ENCODE results near the gene PTCH2. TPM values are rescaled to one million over a fixed set of nuclear protein-coding genes. Genes with fewer than 3 reads are reported as not detected.

Gene PTCH2
- total and polyA plus RNA-seq, 2 donors (not counting 1 experiment from before 2014, with no cell fraction given), result 1.3 to 1.7 TPM

- no peak overlapping the region for H3K4me3 ChIP-seq (ENCODE audit: control extremely low read depth in 1 of 5, extremely low read depth in 1 of 5, insufficient read depth in 1 of 5, low read depth in 2 of 5, low read length in 4 of 5)
- peaks cover 0 to 27% of the 10 kb centered on the region in 2 experiments for H3K36me3 ChIP-seq (replicated peaks in 1 of 2; ENCODE audit: control extremely low read depth in 1 of 2, control insufficient read depth in 1 of 2, extremely low read depth in 1 of 2, insufficient read depth in 2 of 2, low read length in 1 of 2)
- Mint-ChIP-seq H3K9me3 (ENCODE audit: insufficient read depth) (peaks cover 2% of the 10 kb centered on the region), H3K4me1 (no peaks in the 10 kb centered on the region), H3K27ac (no peak overlapping the region), H3K4me3 (no peak overlapping the region), H3K27me3 (no peaks in the 10 kb centered on the region)
- H3K9me3 ChIP-seq (ENCODE audit: control extremely low read depth in 1 of 3, control insufficient read depth in 2 of 3, insufficient read depth in 1 of 3, low read length in 2 of 3), result peaks cover 0 to 22% (median 0%) of the 10 kb centered on the region in 3 donors
- no peak for DNase-seq
- intact Hi-C loops (cut with micrococcal nuclease), result no loop called here
- 97% methylated on average over 3 of the region's 7 CpGs for WGBS (ENCODE audit: insufficient coverage)
- H3K27me3 ChIP-seq (replicated peaks in 1 of 4; ENCODE audit: control extremely low read depth in 1 of 4, control insufficient read depth in 3 of 4, insufficient read depth in 4 of 4, low read length in 3 of 4), result no peaks in the 10 kb centered on the region
- ATAC-seq (ENCODE audit: low read depth), result no peak
- no peak overlapping the region for H3K9ac ChIP-seq (ENCODE audit: low read length)
- TF ChIP-seq CTCF (IDR thresholded peaks at IDR 0.05) (no peak), EZH2 (IDR thresholded peaks at IDR 0.05; ENCODE audit: borderline replicate concordance, insufficient read depth, low read depth, low read length, poor library complexity, severe bottlenecking) (no peak)
- no peaks in the 10 kb centered on the region for H3K4me1 ChIP-seq (ENCODE audit: control insufficient read depth in 2 of 2, insufficient read depth in 2 of 2, low read length in 2 of 2)
- H3K4me2 ChIP-seq (replicated peaks; ENCODE audit: low read depth, low read length, poor library complexity, severe bottlenecking), result no peak overlapping the region
- no peak overlapping the region for H2AFZ ChIP-seq (ENCODE audit: insufficient read depth, low read depth, low read length, poor library complexity, severe bottlenecking)
- H4K20me1 ChIP-seq (ENCODE audit: control insufficient read depth, insufficient read depth, low read length, poor library complexity, severe bottlenecking), result no peaks in the 10 kb centered on the region
- CTCF ChIA-PET, result interaction anchor here (0.5 kb wide), 1 partner anchor 853 kb away, joined by 3 read pairs; no protein-coding TSS in a partner anchor
- H3K79me2 ChIP-seq (ENCODE audit: control insufficient read depth, insufficient read depth, low read length), result no peaks in the 10 kb centered on the region
- POLR2A ChIA-PET, result no interaction called here
- no peak overlapping the region for H3K27ac ChIP-seq (ENCODE audit: low read length in 2 of 2)
Observed at GRCh38 chr1:44881011-44881632, 38.1 kb upstream of the PTCH2 start.

GRCh38 chr1:44874155-44874554, 31.1 kb upstream of the PTCH2 start:
- Histone ChIP-seq H3K27me3 (replicated peaks in 1 of 4; ENCODE audit: control extremely low read depth in 1 of 4, control insufficient read depth in 3 of 4, insufficient read depth in 4 of 4, low read length in 3 of 4) (no peaks in the 10 kb centered on the region), H3K9me3 (ENCODE audit: control extremely low read depth in 1 of 3, control insufficient read depth in 2 of 3, insufficient read depth in 1 of 3, low read length in 2 of 3) (no peaks in the 10 kb centered on the region), H3K4me3 (ENCODE audit: control extremely low read depth in 1 of 5, extremely low read depth in 1 of 5, insufficient read depth in 1 of 5, low read depth in 2 of 5, low read length in 4 of 5) (no peak overlapping the region), H3K9ac (ENCODE audit: low read length) (no peak overlapping the region), H3K27ac (ENCODE audit: low read length in 2 of 2) (no peak overlapping the region), H3K36me3 (replicated peaks in 1 of 2; ENCODE audit: control extremely low read depth in 1 of 2, control insufficient read depth in 1 of 2, extremely low read depth in 1 of 2, insufficient read depth in 2 of 2, low read length in 1 of 2) (peaks cover 0 to 22% of the 10 kb centered on the region in 2 experiments), H3K4me2 (replicated peaks; ENCODE audit: low read depth, low read length, poor library complexity, severe bottlenecking) (no peak overlapping the region), H2AFZ (ENCODE audit: insufficient read depth, low read depth, low read length, poor library complexity, severe bottlenecking) (no peak overlapping the region), H3K79me2 (ENCODE audit: control insufficient read depth, insufficient read depth, low read length) (no peaks in the 10 kb centered on the region), H4K20me1 (ENCODE audit: control insufficient read depth, insufficient read depth, low read length, poor library complexity, severe bottlenecking) (no peaks in the 10 kb centered on the region), H3K4me1 (ENCODE audit: control insufficient read depth in 2 of 2, insufficient read depth in 2 of 2, low read length in 2 of 2) (no peaks in the 10 kb centered on the region)
- no peaks in the 10 kb centered on the region for H3K4me1 Mint-ChIP-seq
- TF ChIP-seq CTCF (IDR thresholded peaks at IDR 0.05) (no peak), EZH2 (IDR thresholded peaks at IDR 0.05; ENCODE audit: borderline replicate concordance, insufficient read depth, low read depth, low read length, poor library complexity, severe bottlenecking) (no peak)
- no peak for ATAC-seq (ENCODE audit: low read depth)
- H3K4me3 Mint-ChIP-seq, result no peak overlapping the region
- POLR2A ChIA-PET, result no interaction called here
- no peaks in the 10 kb centered on the region for H3K27me3 Mint-ChIP-seq
- no peak for DNase-seq
- H3K9me3 Mint-ChIP-seq (ENCODE audit: insufficient read depth), result no peaks in the 10 kb centered on the region
- CTCF ChIA-PET, result no interaction called here
- no peak overlapping the region for H3K27ac Mint-ChIP-seq
- intact Hi-C loops (cut with micrococcal nuclease), result no loop called here
- WGBS (ENCODE audit: insufficient coverage), result no CpG with 5 or more reads among the region's 2 CpGs
